ENCODE measurements around the gene HSPD1. TPM values are rescaled to one million over a fixed set of nuclear protein-coding genes. Genes with fewer than 3 reads are reported as not detected.
"Not testable (repeated sequence)": the region's sequence is repeated elsewhere in the genome, so short reads cannot be mapped to it uniquely, and the experiment has no call there.

Gene HSPD1
- total and polyA plus RNA-seq, 2 experiments from 2014 or later: 309 to 327 TPM

DNA sequence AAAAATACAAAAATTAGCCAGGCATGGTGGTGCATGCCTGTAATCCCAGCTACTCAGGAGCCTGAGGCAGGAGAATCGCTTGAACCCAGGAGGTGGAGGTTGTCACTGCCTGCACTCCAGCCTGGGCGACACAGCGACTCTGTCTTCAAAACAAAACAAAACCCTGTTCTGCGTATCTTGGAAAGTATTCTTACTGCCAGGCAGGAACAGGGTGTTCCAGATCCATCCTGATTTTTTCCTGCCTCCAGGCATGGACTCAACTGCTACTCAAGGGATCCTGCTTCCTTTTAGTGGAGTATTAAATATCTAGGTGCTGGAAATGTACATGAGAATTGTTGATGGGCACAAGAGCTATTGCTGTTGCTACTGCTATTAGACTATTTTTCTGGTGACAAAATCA, 12.3 kb downstream of the HSPD1 start:
- whole genome bisulfite sequencing (ENCODE audit: low lambda C conversion rate, missing lambda C conversion rate): 94% methylated on average over 4 of the region's 4 CpGs
- peaks cover 14% of the 10 kb centered on the region for H3K36me3 ChIP-seq (replicated peaks; ENCODE audit: insufficient read depth, low read depth)

DNA sequence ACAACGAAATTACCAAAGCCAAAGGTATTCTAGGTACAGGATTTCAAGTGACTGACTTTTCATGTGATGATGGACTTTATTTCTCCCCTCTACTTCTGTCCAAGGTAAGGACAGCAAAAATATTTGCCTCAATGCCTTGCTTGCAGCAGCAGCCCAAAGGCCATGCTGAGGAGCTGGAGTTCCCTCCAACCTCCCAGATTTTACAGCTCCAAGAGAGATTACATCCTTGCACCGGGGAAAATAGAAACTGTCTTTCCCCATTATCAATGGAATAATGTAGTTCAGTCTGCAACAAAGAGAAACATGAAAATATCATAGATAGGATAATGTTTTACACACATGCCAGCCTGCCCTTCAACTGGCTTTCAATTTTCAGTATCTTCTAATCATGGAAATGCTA, 13.5 kb downstream of the HSPD1 start:
- WGBS (ENCODE audit: low lambda C conversion rate, missing lambda C conversion rate): 94% methylated on average over 2 of the region's 2 CpGs
- no peaks in the 10 kb centered on the region for H4K20me1 ChIP-seq (ENCODE audit: insufficient read depth, poor library complexity, severe bottlenecking)
- no peaks in the 10 kb centered on the region for H3K4me1 ChIP-seq (ENCODE audit: insufficient read depth)
- no peak overlapping the region for H2AFZ ChIP-seq
- no peak for DNase-seq (ENCODE audit: low spot score)
- H3K27ac ChIP-seq: no peak overlapping the region
- H3K36me3 ChIP-seq (replicated peaks; ENCODE audit: insufficient read depth, low read depth): peaks cover 14% of the 10 kb centered on the region
- H3K79me2 ChIP-seq: peaks cover 8% of the 10 kb centered on the region
- TF ChIP-seq, protein P1, sequence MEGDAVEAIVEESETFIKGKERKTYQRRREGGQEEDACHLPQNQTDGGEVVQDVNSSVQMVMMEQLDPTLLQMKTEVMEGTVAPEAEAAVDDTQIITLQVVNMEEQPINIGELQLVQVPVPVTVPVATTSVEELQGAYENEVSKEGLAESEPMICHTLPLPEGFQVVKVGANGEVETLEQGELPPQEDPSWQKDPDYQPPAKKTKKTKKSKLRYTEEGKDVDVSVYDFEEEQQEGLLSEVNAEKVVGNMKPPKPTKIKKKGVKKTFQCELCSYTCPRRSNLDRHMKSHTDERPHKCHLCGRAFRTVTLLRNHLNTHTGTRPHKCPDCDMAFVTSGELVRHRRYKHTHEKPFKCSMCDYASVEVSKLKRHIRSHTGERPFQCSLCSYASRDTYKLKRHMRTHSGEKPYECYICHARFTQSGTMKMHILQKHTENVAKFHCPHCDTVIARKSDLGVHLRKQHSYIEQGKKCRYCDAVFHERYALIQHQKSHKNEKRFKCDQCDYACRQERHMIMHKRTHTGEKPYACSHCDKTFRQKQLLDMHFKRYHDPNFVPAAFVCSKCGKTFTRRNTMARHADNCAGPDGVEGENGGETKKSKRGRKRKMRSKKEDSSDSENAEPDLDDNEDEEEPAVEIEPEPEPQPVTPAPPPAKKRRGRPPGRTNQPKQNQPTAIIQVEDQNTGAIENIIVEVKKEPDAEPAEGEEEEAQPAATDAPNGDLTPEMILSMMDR (IDR thresholded peaks at IDR 0.05; ENCODE audit: poor library complexity): no peak
- TF ChIP-seq EZH2 (IDR thresholded peaks at IDR 0.05; ENCODE audit: borderline replicate concordance): no peak
- TF ChIP-seq EZH2phosphoT487 (IDR thresholded peaks at IDR 0.05; ENCODE audit: low read depth, severe bottlenecking, unreplicated experiment): no peak
- H3K4me2 ChIP-seq: no peak overlapping the region
- H3K4me3 ChIP-seq: no peak overlapping the region
- H3K27me3 ChIP-seq: no peaks in the 10 kb centered on the region
- H3K9me3 ChIP-seq (ENCODE audit: low read depth): no peaks in the 10 kb centered on the region
- no peaks in the 10 kb centered on the region for H3K9me2 ChIP-seq (replicated peaks; ENCODE audit: insufficient read depth)

More for the DNA sequence above, 12.3 kb downstream of the HSPD1 start:
- TF ChIP-seq EZH2 (IDR thresholded peaks at IDR 0.05; ENCODE audit: borderline replicate concordance): no peak
- TF ChIP-seq, protein P1 (IDR thresholded peaks at IDR 0.05; ENCODE audit: poor library complexity): no peak
- TF ChIP-seq EZH2phosphoT487 (IDR thresholded peaks at IDR 0.05; ENCODE audit: low read depth, severe bottlenecking, unreplicated experiment): no peak
- H3K4me3 ChIP-seq: no peak overlapping the region
- no peaks in the 10 kb centered on the region for H4K20me1 ChIP-seq (ENCODE audit: insufficient read depth, poor library complexity, severe bottlenecking)
- H3K79me2 ChIP-seq: peaks cover 12% of the 10 kb centered on the region
- no peak overlapping the region for H3K27ac ChIP-seq
- no peak for DNase-seq (ENCODE audit: low spot score)
- H3K27me3 ChIP-seq: no peaks in the 10 kb centered on the region
- no peaks in the 10 kb centered on the region for H3K9me2 ChIP-seq (replicated peaks; ENCODE audit: insufficient read depth)
- H3K4me1 ChIP-seq (ENCODE audit: insufficient read depth): no peaks in the 10 kb centered on the region
- H3K9me3 ChIP-seq (ENCODE audit: low read depth): no peaks in the 10 kb centered on the region
- H2AFZ ChIP-seq: no peak overlapping the region
- H3K4me2 ChIP-seq: no peak overlapping the region

DNA sequence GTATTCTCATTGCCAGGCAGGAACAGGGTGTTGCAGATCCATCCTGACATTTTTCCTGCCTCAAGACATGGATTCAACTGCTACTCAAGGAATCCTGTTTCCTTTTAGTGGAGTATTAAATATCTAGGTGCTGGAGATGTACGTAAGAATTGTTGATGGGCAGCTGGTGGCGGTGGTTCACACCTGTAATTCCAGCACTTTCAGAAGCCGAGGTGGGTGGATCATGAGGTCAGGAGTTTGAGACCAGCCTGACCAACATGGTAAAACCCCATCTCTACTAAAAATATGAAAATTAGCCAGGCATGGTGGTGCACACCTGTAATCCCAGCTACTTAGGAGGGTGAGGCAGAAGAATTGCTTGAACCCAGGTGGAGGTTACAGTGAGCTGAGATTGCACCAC, 15.4 kb downstream of the HSPD1 start:
- DNase-seq (ENCODE audit: low spot score); H3K79me2 ChIP-seq; H3K9me2 ChIP-seq (replicated peaks; ENCODE audit: insufficient read depth); H3K4me2 ChIP-seq; H3K4me3 ChIP-seq; H3K27ac ChIP-seq; H4K20me1 ChIP-seq (ENCODE audit: insufficient read depth, poor library complexity, severe bottlenecking); H3K9me3 ChIP-seq (ENCODE audit: low read depth); H3K36me3 ChIP-seq (replicated peaks; ENCODE audit: insufficient read depth, low read depth); H3K4me1 ChIP-seq (ENCODE audit: insufficient read depth); H2AFZ ChIP-seq; H3K27me3 ChIP-seq: not testable (repeated sequence)
- 91% methylated on average over 3 of the region's 3 CpGs for WGBS (ENCODE audit: low lambda C conversion rate, missing lambda C conversion rate)

DNA sequence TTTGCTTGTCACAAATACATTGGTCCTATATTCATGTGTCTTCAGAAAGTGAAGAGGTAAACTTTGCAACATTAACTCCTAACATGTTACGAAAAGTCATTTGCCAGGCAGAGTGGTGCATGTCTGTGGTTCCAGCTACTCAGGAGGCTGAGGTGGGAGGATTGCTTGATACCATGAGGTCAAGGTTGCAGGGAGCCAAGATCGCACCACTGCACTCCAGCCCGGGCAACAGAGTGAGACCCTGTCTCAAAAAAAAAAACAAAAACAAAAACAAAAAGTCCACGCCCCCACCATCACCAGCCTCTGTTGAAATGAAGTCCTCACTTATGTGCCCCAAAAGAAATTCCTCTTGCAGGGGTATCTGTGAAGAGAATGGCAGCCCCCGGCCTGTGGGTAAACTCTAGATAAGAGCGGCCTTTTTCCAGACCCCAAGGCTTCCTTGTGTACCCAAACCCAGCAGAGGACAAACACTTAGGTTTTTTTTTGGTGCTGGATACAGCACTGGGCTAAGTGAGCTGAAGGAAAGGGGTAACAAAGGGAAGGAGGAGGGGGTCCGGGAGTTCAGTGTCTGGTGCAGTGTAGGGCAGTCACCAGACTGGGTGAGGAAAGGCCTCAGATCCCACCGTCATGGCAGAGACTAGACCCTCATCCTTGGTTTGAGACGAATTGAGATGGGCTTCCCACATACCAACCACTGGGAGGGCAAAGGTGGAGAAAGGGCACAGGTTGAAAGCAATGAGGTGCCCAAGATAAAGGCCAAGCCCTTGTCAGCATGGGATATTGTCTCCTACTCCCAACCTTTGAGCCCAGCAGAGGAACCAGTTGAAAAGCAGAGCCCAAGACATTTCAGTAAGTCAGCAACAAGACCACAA, 19.2 kb downstream of the HSPD1 start:
- Histone ChIP-seq H3K27ac (no peak overlapping the region), H3K79me2 (no peaks in the 10 kb centered on the region), H2AFZ (no peak overlapping the region), H3K4me1 (ENCODE audit: insufficient read depth) (no peaks in the 10 kb centered on the region), H3K4me2 (no peak overlapping the region), H3K9me3 (ENCODE audit: low read depth) (no peaks in the 10 kb centered on the region), H3K27me3 (no peaks in the 10 kb centered on the region), H3K4me3 (no peak overlapping the region), H3K36me3 (replicated peaks; ENCODE audit: insufficient read depth, low read depth) (no peaks in the 10 kb centered on the region), H3K9me2 (replicated peaks; ENCODE audit: insufficient read depth) (no peaks in the 10 kb centered on the region), H4K20me1 (ENCODE audit: insufficient read depth, poor library complexity, severe bottlenecking) (no peaks in the 10 kb centered on the region)
- TF ChIP-seq, protein P1 (IDR thresholded peaks at IDR 0.05; ENCODE audit: poor library complexity): no peak
- no peak for TF ChIP-seq EZH2 (IDR thresholded peaks at IDR 0.05; ENCODE audit: borderline replicate concordance)
- TF ChIP-seq EZH2phosphoT487 (IDR thresholded peaks at IDR 0.05; ENCODE audit: low read depth, severe bottlenecking, unreplicated experiment): no peak
- no peak for DNase-seq (ENCODE audit: low spot score)
- 92% methylated on average over 9 of the region's 9 CpGs for WGBS (ENCODE audit: low lambda C conversion rate, missing lambda C conversion rate)
